CD14-positive monocyte (primary cell): ENCODE data around the gene FOLR3. TPM values are rescaled to one million over a fixed set of nuclear protein-coding genes. Genes with fewer than 3 reads are reported as not detected.

Source experiments
- DNase-seq, 3 donors: peaks; one replicate each; pipeline ENCODE4 v3.0.0-alpha.2; 2011 to 2022
- H2AFZ ChIP-seq: 2 replicates; pipeline ENCODE4 v1.6.0; 2012; ENCODE audit warnings: mild to moderate bottlenecking, low read depth, low read length, inconsistent platforms; ENCODE audit not compliant: insufficient read depth, poor library complexity, severe bottlenecking
- H3K27ac ChIP-seq, 2 donors: 1 replicate in 1 of 2; 2 replicates in 1 of 2; pipeline ENCODE4 v1.5.1; 2012 to 2013; ENCODE audit warnings: low read length in 2 of 2, control low read depth in 1 of 2, inconsistent platforms in 1 of 2, low read depth in 1 of 2, mild to moderate bottlenecking in 1 of 2
- H3K27me3 ChIP-seq, 2 donors: one replicate each; pipeline versions ENCODE4 v1.6.0 to v1.6.1; 2011 to 2013; ENCODE audit warnings: low read length in 2 of 2; ENCODE audit not compliant: control insufficient read depth in 2 of 2, insufficient read depth in 2 of 2
- H3K36me3 ChIP-seq, 2 donors: replicated peaks in 1 of 2; 1 replicate in 1 of 2; 2 replicates in 1 of 2; pipeline versions ENCODE4 v1.5.1 to v1.6.1; 2012 to 2013; ENCODE audit warnings: low read length in 2 of 2, control low read depth in 1 of 2, inconsistent platforms in 1 of 2, mild to moderate bottlenecking in 1 of 2; ENCODE audit not compliant: insufficient read depth in 2 of 2, control insufficient read depth in 1 of 2
- H3K4me1 ChIP-seq, 2 donors: 1 replicate in 1 of 2; 2 replicates in 1 of 2; pipeline versions ENCODE4 v1.5.1 to v1.6.1; 2012 to 2013; ENCODE audit warnings: low read length in 2 of 2, control low read depth in 1 of 2, inconsistent platforms in 1 of 2, mild to moderate bottlenecking in 1 of 2, moderate library complexity in 1 of 2; ENCODE audit not compliant: insufficient read depth in 2 of 2, control insufficient read depth in 1 of 2
- H3K4me2 ChIP-seq: replicated peaks from 2 replicates; pipeline ENCODE3; 2012; ENCODE audit warnings: low read length, moderate library complexity, mild to moderate bottlenecking; ENCODE audit not compliant: poor library complexity, severe bottlenecking; ENCODE audit errors: extremely low read depth
- H3K4me3 ChIP-seq, 3 experiments: fragments of 200-600 bp in 1 of 3; sonication (generic) in 1 of 3; replicated peaks in 1 of 3; 1 replicate in 2 of 3; 2 replicates in 1 of 3; pipeline ENCODE4 v1.5.1; 2011 to 2013; ENCODE audit warnings: low read length in 3 of 3, mild to moderate bottlenecking in 3 of 3, control low read depth in 2 of 3, low read depth in 2 of 3, inconsistent platforms in 1 of 3, moderate library complexity in 1 of 3
- H3K79me2 ChIP-seq: 2 replicates; pipeline ENCODE4 v1.6.0; 2012; ENCODE audit warnings: mild to moderate bottlenecking, control low read depth, inconsistent platforms, low read length, moderate library complexity; ENCODE audit not compliant: insufficient read depth
- H3K9ac ChIP-seq: 2 replicates; pipeline ENCODE4 v1.6.0; 2017; ENCODE audit warnings: low read length, mild to moderate bottlenecking; ENCODE audit not compliant: insufficient read depth, poor library complexity, severe bottlenecking
- H3K9me3 ChIP-seq, 2 donors: replicated peaks in 1 of 2; 1 replicate in 1 of 2; 2 replicates in 1 of 2; pipeline versions ENCODE4 v1.5.1 to v1.6.1; 2012 to 2013; ENCODE audit warnings: low read length in 2 of 2, control low read depth in 1 of 2; ENCODE audit not compliant: control insufficient read depth in 1 of 2, insufficient read depth in 1 of 2
- H4K20me1 ChIP-seq: 2 replicates; pipeline ENCODE4 v1.6.0; 2012; ENCODE audit warnings: mild to moderate bottlenecking, low read length, control low read depth, moderate library complexity; ENCODE audit not compliant: insufficient read depth
- H3K27ac Mint-ChIP-seq, 7 donors: one replicate each; pipeline ENCODE4 v1.8.0; 2020; ENCODE audit warnings: mild to moderate bottlenecking in 7 of 7, mixed read lengths in 7 of 7, moderate library complexity in 6 of 7, inconsistent platforms in 2 of 7
- H3K27me3 Mint-ChIP-seq, 3 donors: one replicate each; pipeline ENCODE4 v1.8.0; 2021 to 2022; ENCODE audit warnings: low read depth in 3 of 3, mild to moderate bottlenecking in 3 of 3, mixed read lengths in 3 of 3, moderate library complexity in 3 of 3, inconsistent platforms in 1 of 3
- H3K36me3 Mint-ChIP-seq, 2 donors: one replicate each; pipeline ENCODE4 v1.8.0; 2020; ENCODE audit warnings: mixed read lengths in 2 of 2, inconsistent platforms in 1 of 2, mild to moderate bottlenecking in 1 of 2
- H3K4me1 Mint-ChIP-seq: one replicate; pipeline ENCODE4 v1.8.0; 2020; ENCODE audit warnings: mild to moderate bottlenecking, mixed read lengths
- H3K4me3 Mint-ChIP-seq, 2 donors: one replicate each; pipeline ENCODE4 v1.8.0; 2020; ENCODE audit warnings: mild to moderate bottlenecking in 2 of 2, mixed read lengths in 2 of 2, moderate library complexity in 1 of 2
- H3K9me3 Mint-ChIP-seq, 7 donors: one replicate each; pipeline ENCODE4 v1.8.0; 2020 to 2022; ENCODE audit warnings: mixed read lengths in 7 of 7, mild to moderate bottlenecking in 6 of 7, moderate library complexity in 6 of 7, inconsistent platforms in 2 of 7
- WGBS: methylation state at CpG from one replicate; pipeline ENCODE4 v1.1.5; 2013; ENCODE audit warnings: missing lambda C conversion rate; ENCODE audit not compliant: insufficient coverage; 5-methylcytosine and 5-hydroxymethylcytosine counted together
- intact Hi-C, 2 donors: fragments of 100-400 bp; cut with micrococcal nuclease; formaldehyde crosslinking; loops; one replicate each; pipeline versions ENCODE4 v1.15.0 to v1.15.1; 2023
- polyA plus RNA-seq, 3 donors: library from polyadenylated mRNA; depleted of rRNA in 1 of 3; unstranded in 2 of 3; stranded (reverse) in 1 of 3; fragments of 300-500 nt in 2 of 3; fragments of >200 nt in 1 of 3; fragmentation: Illumina TruSeq in 2 of 3; gene quantifications; 1 replicate in 2 of 3; 2 replicates in 1 of 3; pipeline ENCODE4 v1.2.3, GENCODE V29; 2012 to 2021
- TF ChIP-seq, protein P1 (sequence below): fragments of 200-600 bp; IDR thresholded peaks from one replicate; pipeline ENCODE4 v1.8.0; 2022; ENCODE audit warnings: antibody characterized with exemption, mild to moderate bottlenecking

Gene FOLR3
- polyA plus RNA-seq, 3 donors, result 22.3 to 330 (median 74.0) TPM

DNA sequence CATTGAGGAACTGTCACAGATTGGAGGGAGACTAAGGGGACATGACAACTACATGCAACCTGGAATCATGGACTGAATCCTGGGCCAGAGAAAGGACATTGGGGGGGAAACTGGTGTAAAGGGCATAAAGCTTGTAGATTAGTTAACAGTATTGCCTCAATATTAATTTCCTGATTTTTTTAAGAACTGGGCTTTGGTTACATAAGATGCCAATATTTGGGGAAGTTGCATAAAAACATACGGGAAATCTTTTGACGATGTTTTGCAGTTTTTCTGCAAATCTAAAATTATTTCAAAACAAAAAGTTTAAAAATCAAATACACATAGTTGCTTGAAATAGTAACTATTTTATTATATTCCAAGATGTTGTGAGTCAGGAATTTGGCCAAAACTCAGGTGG, 2.9 kb upstream of the FOLR3 start:
- Histone ChIP-seq H3K9ac (no peak overlapping the region), H3K27me3 (no peaks in the 10 kb centered on the region), H4K20me1 (no peaks in the 10 kb centered on the region), H3K4me2 (peak overlapping the region; percentile 58), H3K36me3 (peaks cover 0 to under 1% of the 10 kb centered on the region in 2 donors), H3K79me2 (peaks cover 26% of the 10 kb centered on the region), H3K9me3 (peaks cover 0 to 5% of the 10 kb centered on the region in 2 donors), H3K4me3 (peak overlapping the region in 2 of 3 experiments; percentile 16 to 69), H2AFZ (no peak overlapping the region), H3K4me1 (peaks cover 78 to 79% of the 10 kb centered on the region in 2 donors), H3K27ac (peak overlapping the region; percentile 85 to 92)
- peaks cover 84% of the 10 kb centered on the region for H3K4me1 Mint-ChIP-seq
- peak overlapping the region; percentile 89 to 99 (median 97) for H3K27ac Mint-ChIP-seq
- peak; percentile 34 to 74 (median 61) for DNase-seq
- peaks cover 2 to 15% (median 11%) of the 10 kb centered on the region in 7 donors for H3K9me3 Mint-ChIP-seq
- intact Hi-C loops, result no loop called here
- H3K4me3 Mint-ChIP-seq, result peak overlapping the region; percentile 39 to 78
- H3K27me3 Mint-ChIP-seq, result peaks cover 0 to 2% (median 2%) of the 10 kb centered on the region in 3 donors
- H3K36me3 Mint-ChIP-seq, result peaks cover 18 to 31% of the 10 kb centered on the region in 2 donors
- TF ChIP-seq, protein P1, sequence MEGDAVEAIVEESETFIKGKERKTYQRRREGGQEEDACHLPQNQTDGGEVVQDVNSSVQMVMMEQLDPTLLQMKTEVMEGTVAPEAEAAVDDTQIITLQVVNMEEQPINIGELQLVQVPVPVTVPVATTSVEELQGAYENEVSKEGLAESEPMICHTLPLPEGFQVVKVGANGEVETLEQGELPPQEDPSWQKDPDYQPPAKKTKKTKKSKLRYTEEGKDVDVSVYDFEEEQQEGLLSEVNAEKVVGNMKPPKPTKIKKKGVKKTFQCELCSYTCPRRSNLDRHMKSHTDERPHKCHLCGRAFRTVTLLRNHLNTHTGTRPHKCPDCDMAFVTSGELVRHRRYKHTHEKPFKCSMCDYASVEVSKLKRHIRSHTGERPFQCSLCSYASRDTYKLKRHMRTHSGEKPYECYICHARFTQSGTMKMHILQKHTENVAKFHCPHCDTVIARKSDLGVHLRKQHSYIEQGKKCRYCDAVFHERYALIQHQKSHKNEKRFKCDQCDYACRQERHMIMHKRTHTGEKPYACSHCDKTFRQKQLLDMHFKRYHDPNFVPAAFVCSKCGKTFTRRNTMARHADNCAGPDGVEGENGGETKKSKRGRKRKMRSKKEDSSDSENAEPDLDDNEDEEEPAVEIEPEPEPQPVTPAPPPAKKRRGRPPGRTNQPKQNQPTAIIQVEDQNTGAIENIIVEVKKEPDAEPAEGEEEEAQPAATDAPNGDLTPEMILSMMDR, result no peak
- WGBS, result no CpG with 5 or more reads among the region's 2 CpGs

DNA sequence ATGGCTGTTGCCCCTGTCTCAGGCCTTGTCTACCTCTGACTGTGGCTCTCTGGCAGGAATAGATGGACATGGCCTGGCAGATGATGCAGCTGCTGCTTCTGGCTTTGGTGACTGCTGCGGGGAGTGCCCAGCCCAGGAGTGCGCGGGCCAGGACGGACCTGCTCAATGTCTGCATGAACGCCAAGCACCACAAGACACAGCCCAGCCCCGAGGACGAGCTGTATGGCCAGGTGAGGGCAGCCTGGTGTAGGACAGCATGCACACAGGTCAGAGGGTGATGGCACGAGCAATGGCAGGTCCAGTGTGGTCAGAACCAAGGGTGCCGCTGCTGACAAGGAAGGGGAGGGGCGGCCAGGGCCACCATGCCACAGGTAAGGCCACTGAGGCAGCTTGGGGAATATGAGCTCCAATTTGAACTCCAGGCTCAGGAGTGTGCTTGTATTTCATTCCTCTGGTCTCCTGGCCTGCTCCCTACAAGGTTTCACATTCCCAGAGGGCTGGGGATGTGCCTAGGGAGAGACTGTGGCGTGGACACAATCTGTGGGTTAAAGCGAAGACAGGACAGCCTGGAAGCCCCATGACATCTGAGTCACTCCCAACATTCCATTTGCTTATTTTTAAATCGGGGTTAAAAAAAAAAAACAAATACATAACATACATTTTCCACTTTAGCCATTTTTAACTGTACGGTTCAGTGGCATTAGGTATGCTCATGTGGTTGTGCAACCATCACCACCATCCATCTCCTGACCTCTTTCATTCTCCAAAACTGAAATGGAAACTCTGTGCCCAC, 562 bp downstream of the FOLR3 start:
- H3K36me3 ChIP-seq, result peaks cover 31% of the 10 kb centered on the region in 2 donors
- H3K27ac Mint-ChIP-seq, result peak overlapping the region; percentile 91 to 98 (median 97)
- peak overlapping the region; percentile 61 for H3K9ac ChIP-seq
- DNase-seq, result no peak
- intact Hi-C loops, result no loop called here
- H3K4me1 ChIP-seq, result peaks cover 100% of the 10 kb centered on the region in 2 donors
- no peaks in the 10 kb centered on the region for H3K9me3 ChIP-seq
- peaks cover 0 to 6% (median 2%) of the 10 kb centered on the region in 7 donors for H3K9me3 Mint-ChIP-seq
- peak overlapping the region; percentile 70 to 95 for H3K4me3 Mint-ChIP-seq
- TF ChIP-seq, protein P1, result no peak
- peak overlapping the region; percentile 88 to 92 for H3K27ac ChIP-seq
- H3K36me3 Mint-ChIP-seq, result peaks cover 30 to 54% of the 10 kb centered on the region in 2 donors
- H3K4me2 ChIP-seq, result peak overlapping the region; percentile 76
- WGBS, result 94% methylated on average over 9 of the region's 14 CpGs
- H3K27me3 ChIP-seq, result no peaks in the 10 kb centered on the region
- H4K20me1 ChIP-seq, result no peaks in the 10 kb centered on the region
- H2AFZ ChIP-seq, result no peak overlapping the region
- peaks cover 0 to 2% (median 0%) of the 10 kb centered on the region in 3 donors for H3K27me3 Mint-ChIP-seq
- peaks cover 92% of the 10 kb centered on the region for H3K4me1 Mint-ChIP-seq
- peaks cover 50% of the 10 kb centered on the region for H3K79me2 ChIP-seq
- H3K4me3 ChIP-seq, result peak overlapping the region; percentile 39 to 74 (median 57)
